PC-3 (cell line): ENCODE data around the gene LENEP. TPM values are rescaled to one million over a fixed set of nuclear protein-coding genes. Genes with fewer than 3 reads are reported as not detected.

Experiments
- ATAC-seq: fragments of 200-7000 bp; cut with Tn5 transposase; 2 replicates; pipeline ENCODE4 v1.9.1; 2020; ENCODE audit warnings: mild to moderate bottlenecking, moderate library complexity
- BruUV-seq: library from RNA; stranded (reverse); fragments of 400-500 nt; replicated peaks from 2 replicates; lab custom pipeline; 2021; lab: Mats Ljungman, UMichigan
- CTCF ChIA-PET: fragments of 300-600 bp; sonication (Branson Sonifier 250); formaldehyde crosslinking; loops from one replicate; lab custom pipeline; 2022; ENCODE audit warnings: antibody characterized with exemption; lab: Charles Lee
- POLR2A ChIA-PET: fragments of 300-600 bp; sonication (Branson Sonifier 250); formaldehyde crosslinking; loops from one replicate; lab custom pipeline; 2022; ENCODE audit warnings: antibody characterized with exemption; ENCODE audit not compliant: unreplicated experiment; lab: Charles Lee
- DNase-seq: peaks from one replicate; pipeline ENCODE4 v3.0.0-alpha.2; 2015
- H2AFZ ChIP-seq: fragments of 300-600 bp; sonication (generic); 2 replicates; pipeline ENCODE4 v1.6.0; 2016; ENCODE audit warnings: antibody characterized with exemption, low read length
- H3F3A ChIP-seq: fragments of 300-600 bp; sonication (generic); one replicate; pipeline ENCODE4 v1.6.0; 2017; ENCODE audit warnings: antibody characterized with exemption, low read length, control low read depth, mild to moderate bottlenecking; ENCODE audit not compliant: unreplicated experiment
- H3K27ac ChIP-seq: fragments of 300-600 bp; sonication (generic); 2 replicates; pipeline ENCODE4 v1.5.1; 2016; ENCODE audit warnings: mild to moderate bottlenecking, low read length
- H3K27me3 ChIP-seq: fragments of 300-600 bp; sonication (generic); 2 replicates; pipeline ENCODE4 v1.6.1; 2016; ENCODE audit warnings: low read length, mixed read lengths
- H3K36me3 ChIP-seq: fragments of 300-600 bp; sonication (generic); 2 replicates; pipeline ENCODE4 v1.6.1; 2016; ENCODE audit warnings: low read depth, mixed run types, low read length, mixed read lengths
- H3K4me1 ChIP-seq: fragments of 300-600 bp; sonication (generic); 2 replicates; pipeline ENCODE4 v1.5.1; 2016; ENCODE audit warnings: low read length; ENCODE audit not compliant: insufficient read depth
- H3K4me2 ChIP-seq: fragments of 300-600 bp; sonication (generic); 2 replicates; pipeline ENCODE4 v1.6.0; 2016; ENCODE audit warnings: low read length
- H3K4me3 ChIP-seq: fragments of 300-600 bp; sonication (generic); 2 replicates; pipeline ENCODE4 v1.5.1; 2016; ENCODE audit warnings: mild to moderate bottlenecking, low read length, mixed read lengths
- H3K79me2 ChIP-seq: fragments of 300-600 bp; sonication (generic); 2 replicates; pipeline ENCODE4 v1.6.1; 2017; ENCODE audit warnings: low read length, mixed read lengths
- H3K9ac ChIP-seq: fragments of 300-600 bp; sonication (generic); 2 replicates; pipeline ENCODE4 v1.6.0; 2016; ENCODE audit warnings: mild to moderate bottlenecking, low read length
- H3K9me2 ChIP-seq: fragments of 300-600 bp; sonication (generic); replicated peaks from 2 replicates; pipeline ENCODE4 v1.6.1; 2016; ENCODE audit warnings: mixed run types, low read length, mixed read lengths
- H3K9me3 ChIP-seq: fragments of 300-600 bp; sonication (generic); 2 replicates; pipeline ENCODE4 v1.6.1; 2016; ENCODE audit warnings: low read length, mixed read lengths
- H4K20me1 ChIP-seq: fragments of 300-600 bp; sonication (generic); 2 replicates; pipeline ENCODE4 v1.6.1; 2016; ENCODE audit warnings: low read length, mixed read lengths
- CTCF ChIP-seq: fragments of 300-600 bp; sonication (generic); conservative IDR thresholded peaks from 2 replicates; pipeline ENCODE4 v1.5.1; 2017; ENCODE audit warnings: antibody characterized with exemption, low read depth, mild to moderate bottlenecking, low read length
- EZH2 ChIP-seq: fragments of 300-600 bp; sonication (generic); IDR thresholded peaks from one replicate; pipeline ENCODE4 v1.6.1; 2017; ENCODE audit warnings: antibody characterized with exemption, mild to moderate bottlenecking, low read length; ENCODE audit not compliant: unreplicated experiment
- EZH2phosphoT487 ChIP-seq: fragments of 300-600 bp; sonication (generic); IDR thresholded peaks from 2 replicates; pipeline ENCODE4 v1.6.1; 2018; ENCODE audit warnings: mild to moderate bottlenecking, antibody characterized with exemption, low read length, borderline replicate concordance
- intact Hi-C: fragments of 100-400 bp; cut with micrococcal nuclease; formaldehyde crosslinking; loops from 2 replicates; pipeline ENCODE4 v1.9.0; 2023
- total RNA-seq: library from RNA; depleted of rRNA; stranded (reverse); fragments of >200 nt; gene quantifications from 2 replicates; pipeline ENCODE4 v1.2.3, GENCODE V29; 2014

The LENEP gene
- total RNA-seq, 1 experiment from 2014 or later, result not detected

- Histone ChIP-seq H3K36me3 (peaks cover 8% of the 10 kb centered on the region; the same call in 1 of the 2 replicates), H3K9me2 (no peaks in the 10 kb centered on the region), H3F3A (no peaks in the 10 kb centered on the region), H3K27me3 (no peaks in the 10 kb centered on the region), H3K27ac (no peak overlapping the region), H3K9ac (no peak overlapping the region), H3K4me2 (no peak overlapping the region), H2AFZ (no peak overlapping the region), H4K20me1 (no peaks in the 10 kb centered on the region), H3K4me3 (no peak overlapping the region), H3K79me2 (peaks cover 5% of the 10 kb centered on the region), H3K4me1 (peaks cover 13% of the 10 kb centered on the region), H3K9me3 (no peaks in the 10 kb centered on the region)
- ATAC-seq, result no peak
- no TSS peak for BruUV-seq
- no peak for TF ChIP-seq CTCF
- TF ChIP-seq EZH2phosphoT487, result no peak
- no peak for TF ChIP-seq EZH2
- DNase-seq, result no peak
- ChIA-PET POLR2A (interaction anchor here (1.3 kb wide), 1 partner anchor 19 kb away, joined by 26 read pairs; no protein-coding TSS in a partner anchor), CTCF (interaction anchor here (0.6 kb wide), 1 partner anchor 287 kb away, joined by 3 read pairs; no protein-coding TSS in a partner anchor)
- intact Hi-C loops, result no loop called here
Measured at GRCh38 chr1:154954541-154954940, 38.8 kb upstream of the LENEP start.

GRCh38 chr1:154955039-154955717 is 38.2 kb upstream of the LENEP start:
- DNase-seq (no peak), ATAC-seq (no peak)
- H3F3A ChIP-seq, result no peaks in the 10 kb centered on the region
- POLR2A ChIA-PET, result interaction anchor here (0.7 to 1.3 kb wide), 5 partner anchors 16 to 27 kb away, joined by 3 to 26 read pairs (median 5); no protein-coding TSS in a partner anchor
- H3K36me3 ChIP-seq, result peaks cover 8% of the 10 kb centered on the region; the same call in 1 of the 2 replicates
- 0 out of 2 replicates have a peak overlapping the region, but pooled peaks have one; percentile 8 for H3K27ac ChIP-seq
- no TSS peak for BruUV-seq
- peaks cover 14% of the 10 kb centered on the region for H3K4me1 ChIP-seq
- no peaks in the 10 kb centered on the region for H4K20me1 ChIP-seq
- TF ChIP-seq CTCF (no peak), EZH2 (no peak), EZH2phosphoT487 (no peak)
- H3K4me2 ChIP-seq, result peak overlapping the region; percentile 89
- H3K79me2 ChIP-seq, result peaks cover 11% of the 10 kb centered on the region
- no peaks in the 10 kb centered on the region for H3K9me2 ChIP-seq
- H3K4me3 ChIP-seq, result peak overlapping the region; percentile 69
- no peaks in the 10 kb centered on the region for H3K9me3 ChIP-seq
- peak overlapping the region; percentile 64; the same call in 1 of the 2 replicates for H2AFZ ChIP-seq
- H3K27me3 ChIP-seq, result no peaks in the 10 kb centered on the region
- peak overlapping the region; percentile 35; the same call in 1 of the 2 replicates for H3K9ac ChIP-seq
- CTCF ChIA-PET, result interaction anchor here (0.6 to 1.5 kb wide), 6 partner anchors 11 to 288 kb away, joined by 3 to 9 read pairs (median 7); partner anchors contain the start of gene LENEP
- intact Hi-C loops, result no loop called here
